GM12891 (cell line): ENCODE measurements around the gene BCAP31.

ENCODE experiments used
- POLR2A ChIP-seq: IDR thresholded peaks from 2 replicates; pipeline ENCODE4 v1.6.1; 2011; ENCODE audit warnings: low read depth, low read length, control low read depth
- POLR2AphosphoS5 ChIP-seq: IDR thresholded peaks from 2 replicates; pipeline ENCODE4 v1.6.1; 2011; ENCODE audit warnings: low read depth, low read length, control low read depth
- POU2F2 ChIP-seq: IDR thresholded peaks from 2 replicates; pipeline ENCODE4 v1.6.1; 2011; ENCODE audit warnings: low read depth, mild to moderate bottlenecking, control low read depth, low read length, moderate library complexity
- SPI1 ChIP-seq: IDR thresholded peaks from 2 replicates; pipeline ENCODE4 v1.6.1; 2011; ENCODE audit warnings: low read depth, low read length, control low read depth
- TAF1 ChIP-seq: IDR thresholded peaks from 2 replicates; pipeline ENCODE4 v1.6.1; 2011; ENCODE audit warnings: low read depth, low read length, control low read depth

DNA sequence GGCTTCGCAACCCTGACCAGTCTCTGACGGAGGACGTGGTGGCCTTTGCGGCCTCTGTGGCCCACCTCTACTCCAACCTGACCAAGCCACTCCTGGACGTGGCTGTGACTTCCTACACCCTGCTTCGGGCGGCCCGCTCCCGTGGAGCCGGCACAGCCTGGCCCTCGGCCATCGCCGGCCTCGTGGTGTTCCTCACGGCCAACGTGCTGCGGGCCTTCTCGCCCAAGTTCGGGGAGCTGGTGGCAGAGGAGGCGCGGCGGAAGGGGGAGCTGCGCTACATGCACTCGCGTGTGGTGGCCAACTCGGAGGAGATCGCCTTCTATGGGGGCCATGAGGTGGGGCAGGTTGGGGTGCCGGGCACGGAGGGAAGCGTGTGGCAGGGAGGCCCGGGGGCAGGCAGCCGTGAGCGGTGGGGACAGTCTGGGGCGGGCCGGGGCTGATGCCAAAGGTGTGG lies 1.7 kb upstream of the BCAP31 start:
- no peak for TF ChIP-seq POLR2A
- no peak for TF ChIP-seq POLR2AphosphoS5
- TF ChIP-seq POU2F2: no peak
- TF ChIP-seq TAF1: no peak
- no peak for TF ChIP-seq SPI1
